ENCODE measurements around the gene ZCCHC14.

GRCh38 chr16:87531418-87531817 lies 38.6 kb upstream of the ZCCHC14 start:
- TF ChIP-seq CTCF (IDR thresholded peaks at IDR 0.05; ENCODE audit: poor library complexity): no peak
- no peak for TF ChIP-seq EZH2phosphoT487 (IDR thresholded peaks at IDR 0.05; ENCODE audit: low read depth, severe bottlenecking, unreplicated experiment)
- TF ChIP-seq EZH2 (IDR thresholded peaks at IDR 0.05; ENCODE audit: borderline replicate concordance): no peak

All from hepatocyte (in vitro differentiated cells).